HFFc6 (cell line): ENCODE results near the gene ZMYM3. TPM values are rescaled to one million over a fixed set of nuclear protein-coding genes. Genes with fewer than 3 reads are reported as not detected.

Experiments
- DNase-seq: peaks from one replicate; pipeline ENCODE4 v3.0.0-alpha.2; 2018
- H3K27ac Mint-ChIP-seq: 2 replicates; pipeline ENCODE4 v1.8.0; 2020; ENCODE audit warnings: mild to moderate bottlenecking, mixed read lengths
- H3K27me3 Mint-ChIP-seq: 2 replicates; pipeline ENCODE4 v1.8.0; 2021; ENCODE audit warnings: mild to moderate bottlenecking, moderate library complexity, mixed read lengths; ENCODE audit not compliant: insufficient read depth
- H3K36me3 Mint-ChIP-seq: 2 replicates; pipeline ENCODE4 v1.8.0; 2021; ENCODE audit warnings: low read depth, mixed read lengths
- H3K4me1 Mint-ChIP-seq: 2 replicates; pipeline ENCODE4 v1.8.0; 2020; ENCODE audit warnings: low read depth, mixed read lengths
- H3K4me3 Mint-ChIP-seq: 2 replicates; pipeline ENCODE4 v1.8.0; 2020; ENCODE audit warnings: mild to moderate bottlenecking, moderate library complexity, mixed read lengths
- H3K9me3 Mint-ChIP-seq: 2 replicates; pipeline ENCODE4 v1.8.0; 2020; ENCODE audit warnings: mild to moderate bottlenecking, mixed read lengths
- total RNA-seq, 6 experiments: library from RNA; stranded (reverse); fragmentation: NEBNext Ultra II Directional; extraction: Animal tissue kit (Norgen Biotek cat#: 25700); gene quantifications; 2 replicates in 1 of 6; 3 replicates in 5 of 6; pipeline ENCODE4 v1.2.3, GENCODE V29; 2021
- TF ChIP-seq, protein P1 (sequence below): fragments of 200-600 bp; sonication (generic); IDR thresholded peaks from 2 replicates; pipeline ENCODE4 v1.5.0; 2021; ENCODE audit warnings: antibody characterized with exemption, mild to moderate bottlenecking

Gene ZMYM3
- total RNA-seq, 6 experiments from 2014 or later, result 26.3 to 32.4 (median 28.4) TPM

DNA sequence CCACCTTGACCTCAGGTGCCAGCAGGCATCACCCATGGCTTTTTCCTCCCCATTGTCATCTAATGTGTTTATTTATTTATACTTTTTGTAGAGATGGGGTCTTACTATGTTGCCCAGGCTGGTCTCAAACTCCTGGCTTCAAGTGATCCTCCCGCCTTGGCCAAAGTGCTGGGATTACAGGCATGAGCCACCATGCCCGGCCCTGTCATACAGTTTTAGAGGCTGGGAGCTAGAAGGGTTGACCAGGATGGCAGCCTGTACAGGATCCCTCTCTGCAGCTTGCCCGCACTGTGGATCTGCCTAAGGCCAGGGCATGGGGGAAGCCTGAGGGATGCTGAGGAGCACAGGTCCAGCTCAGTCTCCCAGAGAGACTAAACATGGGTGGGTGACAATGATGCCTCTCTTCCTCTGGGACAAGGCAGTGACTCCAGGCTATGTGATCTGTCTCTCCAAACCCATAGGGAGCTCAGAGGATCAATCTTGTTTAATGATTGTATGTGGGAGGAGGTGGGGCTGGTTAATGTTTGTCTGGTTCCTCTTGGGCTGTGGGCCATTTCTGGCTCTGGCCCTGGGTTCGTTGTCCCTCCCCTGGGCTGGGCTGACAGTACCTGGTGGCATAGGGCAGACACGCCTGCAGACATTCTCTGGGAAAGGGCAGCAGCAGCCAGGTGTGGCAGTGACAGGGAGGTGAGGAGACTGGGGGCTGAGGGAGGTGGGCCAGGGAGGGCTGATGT is 39.2 kb downstream of the ZMYM3 start:
- no peak overlapping the region for H3K4me3 Mint-ChIP-seq
- no peaks in the 10 kb centered on the region for H3K9me3 Mint-ChIP-seq
- TF ChIP-seq, protein P1, sequence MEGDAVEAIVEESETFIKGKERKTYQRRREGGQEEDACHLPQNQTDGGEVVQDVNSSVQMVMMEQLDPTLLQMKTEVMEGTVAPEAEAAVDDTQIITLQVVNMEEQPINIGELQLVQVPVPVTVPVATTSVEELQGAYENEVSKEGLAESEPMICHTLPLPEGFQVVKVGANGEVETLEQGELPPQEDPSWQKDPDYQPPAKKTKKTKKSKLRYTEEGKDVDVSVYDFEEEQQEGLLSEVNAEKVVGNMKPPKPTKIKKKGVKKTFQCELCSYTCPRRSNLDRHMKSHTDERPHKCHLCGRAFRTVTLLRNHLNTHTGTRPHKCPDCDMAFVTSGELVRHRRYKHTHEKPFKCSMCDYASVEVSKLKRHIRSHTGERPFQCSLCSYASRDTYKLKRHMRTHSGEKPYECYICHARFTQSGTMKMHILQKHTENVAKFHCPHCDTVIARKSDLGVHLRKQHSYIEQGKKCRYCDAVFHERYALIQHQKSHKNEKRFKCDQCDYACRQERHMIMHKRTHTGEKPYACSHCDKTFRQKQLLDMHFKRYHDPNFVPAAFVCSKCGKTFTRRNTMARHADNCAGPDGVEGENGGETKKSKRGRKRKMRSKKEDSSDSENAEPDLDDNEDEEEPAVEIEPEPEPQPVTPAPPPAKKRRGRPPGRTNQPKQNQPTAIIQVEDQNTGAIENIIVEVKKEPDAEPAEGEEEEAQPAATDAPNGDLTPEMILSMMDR, result no peak
- peaks cover 9% of the 10 kb centered on the region for H3K27me3 Mint-ChIP-seq
- peaks cover 9% of the 10 kb centered on the region for H3K4me1 Mint-ChIP-seq
- no peaks in the 10 kb centered on the region for H3K36me3 Mint-ChIP-seq
- H3K27ac Mint-ChIP-seq, result no peak overlapping the region
- DNase-seq, result no peak

DNA sequence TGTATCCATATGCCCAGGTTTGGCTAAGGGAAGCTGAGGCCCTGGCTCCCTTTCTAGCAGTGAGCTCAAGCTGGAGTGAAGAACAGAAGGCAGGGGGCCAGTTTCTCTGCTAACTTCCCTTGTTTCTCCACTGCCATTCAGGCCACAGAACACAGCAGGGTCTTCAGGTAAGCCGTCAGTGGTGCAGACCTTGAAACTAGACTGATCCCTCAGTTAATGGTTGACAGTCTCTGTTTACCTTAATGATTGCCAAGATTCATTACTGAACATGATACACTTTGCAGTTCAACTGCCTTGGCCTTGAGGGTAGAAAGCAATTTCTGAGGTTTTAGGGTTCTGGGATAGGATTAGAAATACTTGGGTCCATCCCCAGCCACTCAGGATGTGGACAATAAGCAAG is 39.8 kb downstream of the ZMYM3 start:
- Mint-ChIP-seq H3K9me3 (no peaks in the 10 kb centered on the region), H3K27ac (no peak overlapping the region), H3K4me3 (no peak overlapping the region), H3K36me3 (no peaks in the 10 kb centered on the region), H3K4me1 (peaks cover 9% of the 10 kb centered on the region), H3K27me3 (peaks cover 9% of the 10 kb centered on the region)
- TF ChIP-seq, protein P1, result no peak
- DNase-seq, result no peak

DNA sequence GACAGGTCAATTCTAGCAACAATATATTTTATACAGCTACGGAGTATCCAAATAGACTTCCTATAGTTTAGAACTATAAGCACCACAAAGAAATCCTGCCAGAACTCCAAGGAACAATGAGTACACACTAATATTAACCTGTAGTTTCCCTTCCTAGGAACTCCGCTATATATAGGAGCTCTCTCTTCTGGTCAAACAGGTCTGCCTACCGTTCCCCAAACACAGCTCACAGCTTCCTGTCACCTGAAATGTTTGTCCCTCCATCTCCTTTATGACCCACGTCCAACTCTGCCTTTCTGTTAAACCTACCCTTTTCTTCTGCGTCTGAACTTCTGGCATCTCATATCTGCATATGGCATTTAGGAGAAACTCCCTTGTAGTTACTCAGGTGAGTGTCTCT is 41.4 kb downstream of the ZMYM3 start:
- TF ChIP-seq, protein P1, result no peak
- Mint-ChIP-seq H3K27me3 (peaks cover 9% of the 10 kb centered on the region), H3K4me1 (peaks cover 9% of the 10 kb centered on the region), H3K9me3 (no peaks in the 10 kb centered on the region), H3K27ac (no peak overlapping the region), H3K4me3 (no peak overlapping the region), H3K36me3 (no peaks in the 10 kb centered on the region)
- no peak for DNase-seq

DNA sequence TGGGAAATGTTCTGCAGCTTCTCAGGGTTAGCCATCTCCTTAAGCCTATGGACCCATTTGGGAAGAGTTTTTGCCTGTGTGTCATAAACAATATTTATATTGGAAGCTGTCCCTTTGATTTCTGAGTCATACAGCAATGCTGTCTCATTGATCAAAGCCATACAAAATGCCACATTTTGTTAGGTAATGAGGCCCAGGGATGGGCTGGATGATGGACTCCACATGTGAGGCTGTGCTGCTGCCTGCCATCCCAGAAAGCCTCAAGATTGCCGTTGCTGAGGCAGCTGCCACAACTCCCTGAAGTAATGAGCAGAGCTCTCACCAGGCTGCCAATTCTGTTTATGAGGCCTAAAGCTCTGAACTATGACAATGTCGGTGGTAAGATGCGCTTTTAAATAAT is 43.1 kb downstream of the ZMYM3 start:
- DNase-seq, result peak; percentile 1
- H3K27me3 Mint-ChIP-seq, result peaks cover 7% of the 10 kb centered on the region
- H3K4me1 Mint-ChIP-seq, result peaks cover 9% of the 10 kb centered on the region
- H3K9me3 Mint-ChIP-seq, result no peaks in the 10 kb centered on the region
- H3K4me3 Mint-ChIP-seq, result no peak overlapping the region
- H3K36me3 Mint-ChIP-seq, result no peaks in the 10 kb centered on the region
- no peak overlapping the region; the same call in 1 of the 2 replicates for H3K27ac Mint-ChIP-seq
- TF ChIP-seq, protein P1, result no peak

DNA sequence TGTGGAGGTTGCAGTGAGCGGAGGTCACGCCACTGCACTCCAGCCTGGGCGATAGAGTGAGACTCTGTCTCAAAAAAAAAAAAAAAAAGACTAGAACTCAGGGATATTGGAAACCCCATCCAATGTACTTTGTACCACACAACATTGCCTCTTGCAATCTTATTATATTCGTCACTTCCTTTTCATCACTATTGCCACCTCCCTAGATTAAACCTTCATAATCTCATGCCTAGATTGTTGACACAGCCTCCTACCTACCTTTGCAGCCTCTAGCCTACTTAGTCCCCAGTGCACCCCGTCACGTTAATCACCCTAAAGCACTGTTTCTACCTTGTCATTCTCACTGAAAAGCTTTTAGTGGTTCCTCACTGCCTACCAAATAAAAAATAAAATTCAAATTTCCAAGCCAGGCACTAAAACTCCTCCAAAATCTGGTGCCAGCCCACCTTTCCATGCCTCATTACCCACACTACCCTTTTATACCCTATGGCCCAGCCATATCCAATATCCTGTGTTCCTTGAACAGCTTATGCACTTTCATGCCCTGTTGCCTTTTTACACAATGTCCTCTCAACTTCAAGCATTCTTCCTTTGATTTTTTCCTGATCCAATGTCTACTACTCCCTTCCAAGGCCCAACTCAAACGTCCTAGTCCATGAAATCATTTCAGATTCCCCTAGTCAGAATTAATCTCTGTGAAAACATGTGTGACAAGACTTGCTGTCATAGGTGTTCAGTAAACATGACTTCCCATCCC is 54.5 kb downstream of the ZMYM3 start:
- peaks cover 9% of the 10 kb centered on the region for H3K4me1 Mint-ChIP-seq
- no peaks in the 10 kb centered on the region for H3K9me3 Mint-ChIP-seq
- TF ChIP-seq, protein P1, result no peak
- H3K27me3 Mint-ChIP-seq, result peaks cover 3% of the 10 kb centered on the region; the same call in 1 of the 2 replicates
- no peak overlapping the region for H3K27ac Mint-ChIP-seq
- no peak for DNase-seq
- H3K36me3 Mint-ChIP-seq, result no peaks in the 10 kb centered on the region
- H3K4me3 Mint-ChIP-seq, result no peak overlapping the region
